Brain microvascular endothelial cell (primary cell): ENCODE results near the gene HDAC9.

Experiments
- DNase-seq: peaks from one replicate; pipeline ENCODE4 v3.0.0-alpha.2; 2020
- H3K27ac ChIP-seq: fragments of 250-450 bp; sonication (Bioruptor Pico); 2 replicates; pipeline ENCODE4 v1.5.1; 2020; ENCODE audit warnings: mild to moderate bottlenecking, moderate library complexity
- H3K27me3 ChIP-seq: fragments of 250-450 bp; sonication (Bioruptor Pico); replicated peaks from 2 replicates; pipeline ENCODE4 v1.5.1; 2020; ENCODE audit warnings: mild to moderate bottlenecking
- H3K36me3 ChIP-seq: fragments of 250-450 bp; sonication (Bioruptor Pico); replicated peaks from 2 replicates; pipeline ENCODE4 v1.5.1; 2020; ENCODE audit warnings: mild to moderate bottlenecking
- H3K4me3 ChIP-seq: 2 replicates; pipeline ENCODE4 v1.5.1; 2011; ENCODE audit warnings: low read depth, mild to moderate bottlenecking, control low read depth, low read length, moderate library complexity
- in situ Hi-C: cut with HindIII; loops from 2 replicates; pipeline ENCODE4 v1.10.0; 2017; ENCODE audit warnings: low sequenced_read_pairs, low pct_ligation_motif_present
- TF ChIP-seq, protein P1 (sequence below): IDR thresholded peaks from 2 replicates; pipeline ENCODE4 v1.5.1; 2011; ENCODE audit warnings: low read depth, mild to moderate bottlenecking, moderate library complexity, low read length, control low read depth, inconsistent platforms; ENCODE audit errors: missing control alignments

HDAC9 gene

DNA sequence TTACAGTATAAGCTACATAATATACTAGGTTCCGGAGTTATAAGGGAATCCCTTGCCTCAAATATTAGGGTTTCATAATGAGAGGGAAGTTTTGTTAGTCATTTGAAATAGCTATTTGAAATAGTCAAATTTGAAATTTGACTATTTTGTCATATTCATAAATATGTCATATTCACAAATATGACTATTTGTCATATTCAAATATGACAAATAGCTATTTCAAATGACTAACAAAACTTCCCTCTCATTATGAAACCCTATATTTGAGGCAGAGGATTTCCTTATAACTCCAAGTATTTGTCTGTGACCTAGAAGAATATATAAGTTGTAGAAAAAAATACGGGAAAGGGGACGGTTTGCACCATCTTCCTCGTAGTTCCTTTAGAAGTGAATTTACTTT, 76.6 kb downstream of the HDAC9 start:
- TF ChIP-seq, protein P1, sequence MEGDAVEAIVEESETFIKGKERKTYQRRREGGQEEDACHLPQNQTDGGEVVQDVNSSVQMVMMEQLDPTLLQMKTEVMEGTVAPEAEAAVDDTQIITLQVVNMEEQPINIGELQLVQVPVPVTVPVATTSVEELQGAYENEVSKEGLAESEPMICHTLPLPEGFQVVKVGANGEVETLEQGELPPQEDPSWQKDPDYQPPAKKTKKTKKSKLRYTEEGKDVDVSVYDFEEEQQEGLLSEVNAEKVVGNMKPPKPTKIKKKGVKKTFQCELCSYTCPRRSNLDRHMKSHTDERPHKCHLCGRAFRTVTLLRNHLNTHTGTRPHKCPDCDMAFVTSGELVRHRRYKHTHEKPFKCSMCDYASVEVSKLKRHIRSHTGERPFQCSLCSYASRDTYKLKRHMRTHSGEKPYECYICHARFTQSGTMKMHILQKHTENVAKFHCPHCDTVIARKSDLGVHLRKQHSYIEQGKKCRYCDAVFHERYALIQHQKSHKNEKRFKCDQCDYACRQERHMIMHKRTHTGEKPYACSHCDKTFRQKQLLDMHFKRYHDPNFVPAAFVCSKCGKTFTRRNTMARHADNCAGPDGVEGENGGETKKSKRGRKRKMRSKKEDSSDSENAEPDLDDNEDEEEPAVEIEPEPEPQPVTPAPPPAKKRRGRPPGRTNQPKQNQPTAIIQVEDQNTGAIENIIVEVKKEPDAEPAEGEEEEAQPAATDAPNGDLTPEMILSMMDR: no peak
- Histone ChIP-seq H3K4me3 (no peak overlapping the region), H3K27ac (no peak overlapping the region), H3K27me3 (no peaks in the 10 kb centered on the region), H3K36me3 (no peaks in the 10 kb centered on the region)
- DNase-seq: no peak
- in situ Hi-C loops: no loop called here

DNA sequence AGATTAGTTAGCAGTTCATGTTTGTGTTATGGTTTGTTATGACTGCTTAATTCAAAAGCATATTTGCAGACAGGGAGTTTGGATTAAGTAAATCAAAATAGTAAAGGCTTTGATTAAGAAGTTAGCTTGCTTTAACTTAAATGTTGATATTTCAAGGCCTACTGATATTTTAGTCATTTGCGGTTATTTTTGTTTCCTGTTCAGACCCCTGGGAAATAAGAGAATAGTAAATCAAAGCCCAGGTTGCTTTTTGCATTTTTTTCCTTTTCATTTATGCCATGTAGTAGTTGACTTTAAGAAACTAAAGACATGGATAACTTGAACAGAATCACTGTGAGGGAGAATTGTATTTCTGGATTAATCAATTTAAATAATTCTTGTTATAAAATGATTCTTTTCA, 77.3 kb downstream of the HDAC9 start:
- no peaks in the 10 kb centered on the region for H3K27me3 ChIP-seq
- H3K27ac ChIP-seq: no peak overlapping the region
- in situ Hi-C loops: no loop called here
- no peak overlapping the region for H3K4me3 ChIP-seq
- no peaks in the 10 kb centered on the region for H3K36me3 ChIP-seq
- TF ChIP-seq, protein P1: no peak
- no peak for DNase-seq

DNA sequence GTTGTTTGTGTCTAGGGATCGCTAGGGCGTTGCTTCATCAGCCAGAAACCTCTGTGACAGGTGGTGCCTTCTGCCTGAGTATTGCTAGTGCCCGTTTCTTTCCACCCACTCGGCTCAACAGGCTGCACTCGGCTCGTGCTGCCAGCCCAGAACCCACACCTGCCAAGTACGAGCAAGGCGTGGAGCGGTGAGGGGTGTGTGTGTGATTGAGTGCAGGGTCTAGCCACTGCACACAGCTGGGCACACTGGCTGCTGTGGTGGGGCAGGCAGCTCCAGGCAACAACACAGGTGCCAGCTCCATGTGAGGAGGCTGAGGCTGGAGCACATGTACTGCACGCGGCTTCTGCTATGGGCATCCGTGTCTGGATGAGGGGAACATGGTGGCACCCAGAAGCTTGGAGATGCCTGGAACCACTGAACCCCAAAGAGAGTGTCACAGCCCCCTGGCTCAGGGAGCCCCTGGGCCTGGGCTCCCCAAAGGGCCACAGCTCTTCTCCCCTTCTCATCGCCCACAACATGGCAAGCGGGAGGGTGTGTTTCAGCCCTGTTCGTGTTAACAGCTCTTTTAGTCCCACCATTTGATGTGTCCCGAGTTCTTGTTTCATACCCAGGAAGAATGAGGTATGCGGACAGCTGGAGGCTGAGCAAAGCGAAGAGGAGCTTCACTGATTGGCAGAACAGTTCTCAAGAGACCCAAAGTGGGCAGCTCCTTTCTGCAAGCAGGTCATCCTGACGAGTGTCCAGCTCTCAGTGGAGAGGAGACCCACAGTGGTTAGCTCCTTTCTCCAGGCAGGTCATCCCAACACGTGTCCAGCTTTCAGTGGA, 78.1 kb downstream of the HDAC9 start:
- in situ Hi-C loops: no loop called here
- Histone ChIP-seq H3K27me3 (no peaks in the 10 kb centered on the region), H3K4me3 (no peak overlapping the region), H3K36me3 (no peaks in the 10 kb centered on the region), H3K27ac (no peak overlapping the region)
- TF ChIP-seq, protein P1: no peak
- DNase-seq: no peak

DNA sequence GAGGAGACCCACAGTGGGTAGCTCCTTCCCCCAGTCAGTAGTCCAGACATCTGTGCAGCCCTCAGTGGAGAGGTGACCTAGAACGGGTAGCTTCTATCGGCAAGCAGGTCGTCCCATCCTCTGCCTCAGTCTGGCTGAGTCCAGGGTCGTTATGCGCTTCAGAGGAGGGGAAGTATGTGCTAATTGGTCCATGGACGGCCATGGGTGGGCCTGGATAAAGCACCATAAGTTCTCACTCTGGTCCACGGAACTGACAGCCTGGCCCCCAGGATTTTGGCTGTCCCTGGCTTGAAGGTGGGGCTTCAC, 78.6 kb downstream of the HDAC9 start:
- H3K27ac ChIP-seq: no peak overlapping the region
- no peaks in the 10 kb centered on the region for H3K27me3 ChIP-seq
- TF ChIP-seq, protein P1: no peak
- H3K4me3 ChIP-seq: no peak overlapping the region
- no peak for DNase-seq
- in situ Hi-C loops: no loop called here
- H3K36me3 ChIP-seq: no peaks in the 10 kb centered on the region

DNA sequence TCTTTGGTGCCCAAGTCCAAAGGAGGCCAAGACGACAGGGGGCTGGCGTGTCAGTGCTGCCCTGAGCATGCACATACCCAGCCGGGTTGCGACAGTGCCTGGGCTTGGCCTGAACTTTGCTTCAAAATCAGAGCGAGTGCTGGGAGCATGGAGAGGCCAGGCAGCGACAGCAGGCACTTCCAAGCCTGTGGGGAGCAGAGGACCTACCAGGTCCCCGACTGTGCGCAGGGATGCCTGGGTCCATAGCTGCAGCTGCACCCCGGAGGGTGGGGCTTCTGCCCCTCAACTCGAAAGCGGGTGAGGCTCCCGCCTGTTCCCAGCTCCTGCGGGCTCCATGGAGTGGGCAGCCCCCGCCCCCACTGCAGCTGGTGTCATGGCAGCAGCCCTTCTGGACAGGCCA, 79.1 kb downstream of the HDAC9 start:
- no peak overlapping the region for H3K27ac ChIP-seq
- no peak for DNase-seq
- H3K36me3 ChIP-seq: no peaks in the 10 kb centered on the region
- TF ChIP-seq, protein P1: no peak
- in situ Hi-C loops: no loop called here
- no peaks in the 10 kb centered on the region for H3K27me3 ChIP-seq
- no peak overlapping the region for H3K4me3 ChIP-seq
